NAMALWA (cell line): Measurements from ENCODE around the gene DYSF.

ENCODE experiments used
- DNase-seq: peaks from one replicate; pipeline ENCODE4 v3.0.0-alpha.2; 2015; ENCODE audit warnings: low spot score

DYSF gene

GRCh38 chr2:71552861-71553301 is 99.5 kb downstream of the DYSF start:
- DNase-seq, result no peak

- no peak for DNase-seq
These were observed 100.8 kb downstream of the DYSF start for GRCh38 chr2:71554028-71554705.

- no peak for DNase-seq
These were observed 101.3 kb downstream of the DYSF start for GRCh38 chr2:71554706-71555056.

- DNase-seq, result no peak
These were observed 102.6 kb downstream of the DYSF start for GRCh38 chr2:71555798-71556454.

- peak; percentile 13 for DNase-seq
These were observed 103.4 kb downstream of the DYSF start for GRCh38 chr2:71556692-71557250.

- no peak for DNase-seq
These were observed 104.0 kb downstream of the DYSF start for GRCh38 chr2:71557321-71557720.

- DNase-seq, result no peak
These were observed 105.1 kb downstream of the DYSF start for GRCh38 chr2:71558300-71559051.

GRCh38 chr2:71559080-71559827 is 105.9 kb downstream of the DYSF start:
- no peak for DNase-seq

GRCh38 chr2:71559828-71560637 is 106.7 kb downstream of the DYSF start:
- no peak for DNase-seq

- no peak for DNase-seq
These were observed 107.3 kb downstream of the DYSF start for GRCh38 chr2:71560638-71561011.

GRCh38 chr2:71561441-71562267 is 108.3 kb downstream of the DYSF start:
- no peak for DNase-seq

GRCh38 chr2:71562518-71562917 is 109.2 kb downstream of the DYSF start:
- no peak for DNase-seq

- no peak for DNase-seq
These were observed 110.5 kb downstream of the DYSF start for GRCh38 chr2:71563872-71564271.

- DNase-seq, result no peak
These were observed 111.0 kb downstream of the DYSF start for GRCh38 chr2:71564361-71564760.

GRCh38 chr2:71564790-71565189 is 111.4 kb downstream of the DYSF start:
- DNase-seq, result no peak

- no peak for DNase-seq
These were observed 113.0 kb downstream of the DYSF start for GRCh38 chr2:71566372-71566771.

- no peak for DNase-seq
These were observed 114.3 kb downstream of the DYSF start for GRCh38 chr2:71567625-71568024.

GRCh38 chr2:71568103-71568502 is 114.7 kb downstream of the DYSF start:
- DNase-seq, result no peak

- no peak for DNase-seq
These were observed 117.2 kb downstream of the DYSF start for GRCh38 chr2:71570511-71570910.

- no peak for DNase-seq
These were observed 117.6 kb downstream of the DYSF start for GRCh38 chr2:71570951-71571460.
